NB4 (cell line): ENCODE results near the gene MRPL10.

Experiments
- DNase-seq: peaks from one replicate; pipeline ENCODE4 v3.0.0; 2010; ENCODE audit warnings: low read depth
- H3K4me3 ChIP-seq: one replicate; pipeline ENCODE4 v1.5.1; 2011; ENCODE audit warnings: mild to moderate bottlenecking, low read depth, low read length, moderate library complexity
- MYC ChIP-seq: IDR thresholded peaks from 2 replicates; pipeline ENCODE4 v1.6.1; 2011; ENCODE audit warnings: low read depth, low read length
- POLR2A ChIP-seq: IDR thresholded peaks from 2 replicates; pipeline ENCODE4 v1.6.1; 2011; ENCODE audit warnings: mild to moderate bottlenecking; ENCODE audit not compliant: insufficient read length; ENCODE audit errors: extremely low read depth
- TF ChIP-seq, protein P1 (sequence below): IDR thresholded peaks from 2 replicates; pipeline ENCODE4 v1.6.1; 2011; ENCODE audit warnings: low read depth, low read length
- TF ChIP-seq, protein P2 (sequence below): IDR thresholded peaks from one replicate; pipeline ENCODE4 v1.5.1; 2012; ENCODE audit warnings: low read depth, low read length

MRPL10 gene

DNA sequence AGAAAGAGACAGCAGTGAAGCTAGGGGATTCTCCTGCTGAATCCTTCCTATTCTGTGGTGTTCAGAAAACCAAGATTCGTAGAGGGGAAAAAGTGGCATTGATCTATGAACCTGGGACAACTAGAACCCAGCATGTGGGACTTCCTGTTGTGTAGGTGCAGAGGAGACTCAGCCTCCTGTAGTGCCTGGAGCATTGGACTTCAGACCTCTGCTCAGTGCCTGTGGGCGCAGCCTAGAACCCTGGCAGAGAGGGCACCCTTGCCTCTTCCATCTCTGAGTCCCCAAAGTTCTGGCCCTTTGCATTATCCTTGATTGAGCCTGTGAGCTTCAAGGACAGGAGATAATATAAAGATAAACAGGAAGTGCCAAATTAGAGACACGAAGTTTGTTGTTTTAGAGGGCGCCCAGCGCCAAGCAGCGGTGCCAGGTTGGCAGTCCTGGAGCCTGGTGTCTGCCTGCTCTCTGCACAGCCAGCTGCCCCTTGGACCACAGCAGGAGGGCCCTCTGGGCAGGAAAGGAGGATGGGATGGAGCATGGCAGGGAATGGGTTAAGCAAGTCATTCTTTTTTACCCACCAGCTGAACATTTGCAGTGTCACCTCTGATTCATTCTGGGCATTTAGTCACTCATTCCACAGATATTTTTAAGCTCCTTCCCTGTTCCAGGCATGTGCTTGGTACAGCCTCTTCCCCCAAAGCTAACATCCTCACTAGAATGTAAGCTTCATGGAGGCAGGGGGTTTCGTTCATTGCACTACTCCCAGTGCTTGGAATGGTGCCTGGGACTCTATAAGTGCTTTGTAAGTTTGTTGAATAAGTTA lies 31.5 kb upstream of the MRPL10 start:
- TF ChIP-seq POLR2A = no peak
- TF ChIP-seq, protein P1, sequence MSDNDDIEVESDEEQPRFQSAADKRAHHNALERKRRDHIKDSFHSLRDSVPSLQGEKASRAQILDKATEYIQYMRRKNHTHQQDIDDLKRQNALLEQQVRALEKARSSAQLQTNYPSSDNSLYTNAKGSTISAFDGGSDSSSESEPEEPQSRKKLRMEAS = no peak
- TF ChIP-seq, protein P2, sequence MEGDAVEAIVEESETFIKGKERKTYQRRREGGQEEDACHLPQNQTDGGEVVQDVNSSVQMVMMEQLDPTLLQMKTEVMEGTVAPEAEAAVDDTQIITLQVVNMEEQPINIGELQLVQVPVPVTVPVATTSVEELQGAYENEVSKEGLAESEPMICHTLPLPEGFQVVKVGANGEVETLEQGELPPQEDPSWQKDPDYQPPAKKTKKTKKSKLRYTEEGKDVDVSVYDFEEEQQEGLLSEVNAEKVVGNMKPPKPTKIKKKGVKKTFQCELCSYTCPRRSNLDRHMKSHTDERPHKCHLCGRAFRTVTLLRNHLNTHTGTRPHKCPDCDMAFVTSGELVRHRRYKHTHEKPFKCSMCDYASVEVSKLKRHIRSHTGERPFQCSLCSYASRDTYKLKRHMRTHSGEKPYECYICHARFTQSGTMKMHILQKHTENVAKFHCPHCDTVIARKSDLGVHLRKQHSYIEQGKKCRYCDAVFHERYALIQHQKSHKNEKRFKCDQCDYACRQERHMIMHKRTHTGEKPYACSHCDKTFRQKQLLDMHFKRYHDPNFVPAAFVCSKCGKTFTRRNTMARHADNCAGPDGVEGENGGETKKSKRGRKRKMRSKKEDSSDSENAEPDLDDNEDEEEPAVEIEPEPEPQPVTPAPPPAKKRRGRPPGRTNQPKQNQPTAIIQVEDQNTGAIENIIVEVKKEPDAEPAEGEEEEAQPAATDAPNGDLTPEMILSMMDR = no peak
- TF ChIP-seq MYC = no peak
- no peak for DNase-seq
- no peak overlapping the region for H3K4me3 ChIP-seq

DNA sequence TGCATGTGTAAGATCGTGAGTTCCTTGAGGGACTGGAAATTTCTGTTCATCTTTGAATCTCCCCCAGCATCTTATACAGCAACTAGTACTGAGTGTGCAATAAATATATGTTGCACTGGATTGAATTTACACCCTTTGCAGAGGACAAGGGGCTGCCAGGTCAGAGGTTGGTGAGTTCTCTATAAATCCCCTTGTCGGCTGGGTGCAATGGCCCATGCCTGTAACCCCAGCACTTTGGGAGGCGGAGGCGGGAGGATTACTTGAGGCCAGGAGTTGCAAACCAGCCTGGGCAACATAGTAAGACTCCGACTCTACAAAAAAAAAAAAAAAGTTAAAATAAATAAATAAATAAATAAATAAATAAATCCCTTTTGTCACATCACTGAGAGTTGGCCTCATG lies 29.0 kb upstream of the MRPL10 start:
- no peak overlapping the region for H3K4me3 ChIP-seq
- no peak for DNase-seq
- no peak for TF ChIP-seq POLR2A
- no peak for TF ChIP-seq MYC
- TF ChIP-seq, protein P2 = no peak
- TF ChIP-seq, protein P1 = no peak

DNA sequence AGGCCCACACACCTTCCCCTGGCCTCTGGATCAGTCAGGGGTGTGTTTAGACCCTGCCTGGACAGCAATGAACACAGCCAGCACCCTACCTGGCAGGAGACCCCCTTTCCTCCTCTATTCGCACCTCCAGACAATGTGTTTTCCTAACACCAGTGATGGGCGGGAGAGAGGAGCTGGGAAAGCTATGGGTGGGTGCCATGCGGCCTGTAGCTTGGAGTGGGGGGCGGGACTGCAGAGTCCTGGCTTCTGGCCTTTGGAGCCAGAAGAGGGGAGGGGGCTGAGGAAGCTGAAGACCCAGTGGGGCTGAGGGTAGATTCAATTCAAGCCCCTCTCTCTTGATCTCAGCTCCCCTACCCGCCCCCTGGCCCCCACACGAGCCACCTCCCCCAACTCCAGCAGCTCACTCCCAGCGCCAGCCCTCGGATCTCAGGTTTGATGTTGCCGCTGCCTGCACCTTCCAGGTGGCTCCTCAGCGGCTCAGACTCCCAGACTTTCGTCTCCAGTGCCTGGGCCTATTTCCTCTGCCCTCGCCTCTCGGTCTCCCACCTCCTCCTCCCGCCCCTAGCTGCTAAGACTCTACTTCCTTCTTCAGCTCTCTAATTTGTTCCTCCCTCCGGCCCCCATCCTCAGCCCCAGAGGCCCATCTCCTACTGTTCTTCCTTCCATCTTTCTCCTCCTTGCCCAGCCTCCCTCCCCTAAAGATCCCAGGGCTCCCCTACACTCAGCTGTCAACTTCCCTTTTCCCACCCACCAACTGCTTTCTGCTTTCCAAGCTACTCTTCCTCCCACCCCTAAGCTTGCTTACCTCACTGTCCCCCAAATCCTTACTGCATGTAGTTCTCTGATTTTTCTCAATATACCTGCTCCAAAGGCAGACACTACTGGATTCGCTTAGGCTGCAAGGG lies 26.5 kb upstream of the MRPL10 start:
- TF ChIP-seq, protein P1 = no peak
- TF ChIP-seq POLR2A (no peak), MYC (no peak)
- TF ChIP-seq, protein P2 = no peak
- no peak for DNase-seq
- no peak overlapping the region for H3K4me3 ChIP-seq

DNA sequence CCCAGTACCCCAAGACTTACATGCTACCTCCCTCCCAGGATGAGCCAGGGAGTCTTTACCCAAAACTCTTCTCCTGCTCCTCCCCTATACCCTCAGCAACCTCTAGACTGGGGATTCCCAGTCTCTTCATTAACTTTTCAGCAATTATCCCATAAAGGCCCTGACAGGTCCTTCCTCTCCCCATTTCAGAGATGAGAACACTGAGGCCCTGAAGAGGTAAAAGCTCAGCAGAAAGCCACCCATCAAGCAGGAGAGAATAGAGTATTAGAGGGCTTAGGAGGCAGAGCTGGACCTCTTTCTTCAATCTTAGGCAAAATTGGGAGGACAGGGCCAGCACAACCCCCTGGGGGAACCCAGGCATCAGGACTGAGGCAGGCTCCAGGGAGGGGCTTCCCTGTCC lies 25.5 kb upstream of the MRPL10 start:
- DNase-seq = no peak
- no peak for TF ChIP-seq POLR2A
- TF ChIP-seq, protein P2 = no peak
- TF ChIP-seq MYC = no peak
- TF ChIP-seq, protein P1 = no peak

DNA sequence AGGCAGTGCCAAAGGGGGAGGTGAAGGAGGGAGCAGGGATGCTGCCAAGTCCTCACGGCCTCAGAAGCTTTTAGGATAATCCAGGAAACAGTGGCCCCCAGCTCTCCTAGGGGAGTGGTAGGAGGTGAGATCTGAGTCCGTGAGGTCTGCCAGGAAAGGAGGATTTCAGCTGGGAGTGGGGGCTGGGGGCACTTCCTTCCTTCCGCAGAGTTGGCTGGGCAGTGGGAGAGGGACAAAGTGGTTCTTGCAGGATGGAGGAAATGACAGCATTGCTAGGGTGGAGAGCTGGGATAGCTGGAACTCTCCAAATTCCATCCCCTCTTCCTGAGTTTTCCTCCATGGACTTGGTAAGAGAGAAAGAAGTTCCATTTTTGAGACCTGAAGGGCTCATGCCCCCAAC lies 24.4 kb upstream of the MRPL10 start:
- H3K4me3 ChIP-seq = no peak overlapping the region
- TF ChIP-seq POLR2A = no peak
- DNase-seq = no peak

More for the DNA sequence above, 25.5 kb upstream of the MRPL10 start:
- no peak overlapping the region for H3K4me3 ChIP-seq

DNA sequence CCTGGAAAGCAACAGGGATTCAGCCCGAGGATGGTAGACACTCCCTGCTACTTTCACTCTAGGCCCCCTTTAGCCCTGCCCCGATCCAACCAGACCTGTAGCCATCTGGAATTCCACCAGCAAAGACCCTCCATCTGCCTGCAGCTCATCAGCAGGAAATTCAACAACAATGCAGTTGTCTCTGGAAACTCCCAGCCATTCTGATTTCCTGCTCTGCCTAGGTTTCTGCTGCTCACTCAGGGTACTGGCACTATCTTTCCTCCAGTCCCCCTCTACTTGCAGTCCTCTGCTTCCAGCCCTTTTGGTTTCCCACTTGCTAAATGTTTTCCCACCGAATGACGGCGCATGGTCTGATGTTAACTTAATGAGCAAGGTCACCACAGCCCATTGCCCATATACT lies 22.3 kb upstream of the MRPL10 start:
- no peak for TF ChIP-seq POLR2A
- TF ChIP-seq, protein P1 = no peak
- no peak for DNase-seq
- no peak overlapping the region for H3K4me3 ChIP-seq
